Lower lobe of right lung (tissue), 2 donors: Measurements from ENCODE around the gene DMC1. TPM values are rescaled to one million over a fixed set of nuclear protein-coding genes. Genes with fewer than 3 reads are reported as not detected.

Source experiments
- ATAC-seq, 2 donors: fragments of 200-7000 bp; cut with Tn5 transposase; one replicate each; pipeline ENCODE4 v1.9.1; 2020 to 2022; ENCODE audit warnings: mild to moderate bottlenecking in 2 of 2, moderate library complexity in 2 of 2
- DNase-seq: peaks from one replicate; pipeline ENCODE4 v3.0.0-alpha.2; 2020
- H3K27ac ChIP-seq: fragments of 200-600 bp; one replicate; pipeline ENCODE4 v1.8.0; 2022
- H3K27me3 ChIP-seq: fragments of 200-600 bp; one replicate; pipeline ENCODE4 v1.8.0; 2022; ENCODE audit warnings: low read depth
- H3K36me3 ChIP-seq: fragments of 200-600 bp; one replicate; pipeline ENCODE4 v1.8.0; 2022; ENCODE audit warnings: mild to moderate bottlenecking
- H3K4me1 ChIP-seq: fragments of 200-600 bp; one replicate; pipeline ENCODE4 v1.8.0; 2022
- H3K4me3 ChIP-seq: fragments of 200-600 bp; one replicate; pipeline ENCODE4 v1.8.0; 2022; ENCODE audit warnings: mild to moderate bottlenecking
- H3K9me3 ChIP-seq: fragments of 200-600 bp; one replicate; pipeline ENCODE4 v1.8.0; 2022
- CTCF ChIP-seq: fragments of 200-600 bp; IDR thresholded peaks from one replicate; pipeline ENCODE4 v1.8.0; 2022; ENCODE audit warnings: antibody characterized with exemption, mild to moderate bottlenecking
- intact Hi-C: fragments of 100-400 bp; cut with DNase I; formaldehyde crosslinking; loops from one replicate; pipeline ENCODE4 v1.11.0; 2022
- total RNA-seq: library from RNA; stranded (reverse); fragmentation: NEBNext Ultra II Directional; extraction: Animal tissue kit (Norgen Biotek cat#: 25700); gene quantifications from one replicate; pipeline ENCODE4 v1.2.1, GENCODE V29; 2021
- donor health status: DM: no; HTN: yes; CAD: no; lungs with severe emphysema.

The DMC1 gene
- total RNA-seq, 1 donor from 2014 or later = 0.97 TPM

GRCh38 chr22:38524429-38524828 lies 45.6 kb downstream of the DMC1 start:
- no peaks in the 10 kb centered on the region for H3K9me3 ChIP-seq
- peaks cover 10% of the 10 kb centered on the region for H3K27me3 ChIP-seq
- no peak overlapping the region for H3K27ac ChIP-seq
- no peaks in the 10 kb centered on the region for H3K4me1 ChIP-seq
- H3K4me3 ChIP-seq = no peak overlapping the region
- intact Hi-C loops = no loop called here
- DNase-seq (no peak), ATAC-seq (no peak)
- TF ChIP-seq CTCF = no peak
- no peaks in the 10 kb centered on the region for H3K36me3 ChIP-seq

- no peaks in the 10 kb centered on the region for H3K9me3 ChIP-seq
- H3K36me3 ChIP-seq = no peaks in the 10 kb centered on the region
- no peaks in the 10 kb centered on the region for H3K4me1 ChIP-seq
- DNase-seq (no peak), ATAC-seq (no peak)
- TF ChIP-seq CTCF = no peak
- H3K4me3 ChIP-seq = no peak overlapping the region
- H3K27me3 ChIP-seq = peaks cover 10% of the 10 kb centered on the region
- intact Hi-C loops = no loop called here
- H3K27ac ChIP-seq = no peak overlapping the region
Observed at GRCh38 chr22:38523479-38523878, 46.5 kb downstream of the DMC1 start.

- peaks cover 10% of the 10 kb centered on the region for H3K27me3 ChIP-seq
- intact Hi-C loops = no loop called here
- H3K4me1 ChIP-seq = no peaks in the 10 kb centered on the region
- ATAC-seq = no peak
- H3K27ac ChIP-seq = no peak overlapping the region
- H3K36me3 ChIP-seq = no peaks in the 10 kb centered on the region
- no peaks in the 10 kb centered on the region for H3K9me3 ChIP-seq
- no peak for DNase-seq
- no peak for TF ChIP-seq CTCF
- H3K4me3 ChIP-seq = no peak overlapping the region
Observed at GRCh38 chr22:38523029-38523428, 47.0 kb downstream of the DMC1 start.

GRCh38 chr22:38519453-38520250 lies 50.3 kb downstream of the DMC1 start:
- DNase-seq = no peak
- TF ChIP-seq CTCF = no peak
- Histone ChIP-seq H3K4me3 (no peak overlapping the region), H3K9me3 (no peaks in the 10 kb centered on the region), H3K27ac (no peak overlapping the region), H3K27me3 (peaks cover 10% of the 10 kb centered on the region), H3K36me3 (no peaks in the 10 kb centered on the region), H3K4me1 (no peaks in the 10 kb centered on the region)
- ATAC-seq = no peak
- intact Hi-C loops = no loop called here

- Histone ChIP-seq H3K27me3 (peaks cover 10% of the 10 kb centered on the region), H3K4me3 (no peak overlapping the region), H3K27ac (no peak overlapping the region), H3K9me3 (no peaks in the 10 kb centered on the region), H3K36me3 (no peaks in the 10 kb centered on the region), H3K4me1 (no peaks in the 10 kb centered on the region)
- no peak for DNase-seq
- ATAC-seq = no peak
- no peak for TF ChIP-seq CTCF
- intact Hi-C loops = no loop called here
Observed at GRCh38 chr22:38518620-38519019, 51.4 kb downstream of the DMC1 start.
